ENCODE results near the gene SNX10. TPM values are rescaled to one million over a fixed set of nuclear protein-coding genes. Genes with fewer than 3 reads are reported as not detected.

The SNX10 gene
- total RNA-seq, 1 donor from 2014 or later: 4.7 TPM

- peaks cover 3% of the 10 kb centered on the region for H3K36me3 Mint-ChIP-seq
- peak overlapping the region; percentile 94 for H3K27ac Mint-ChIP-seq
Observed at GRCh38 chr7:26370011-26370410, 78.3 kb downstream of the SNX10 start.

DNA sequence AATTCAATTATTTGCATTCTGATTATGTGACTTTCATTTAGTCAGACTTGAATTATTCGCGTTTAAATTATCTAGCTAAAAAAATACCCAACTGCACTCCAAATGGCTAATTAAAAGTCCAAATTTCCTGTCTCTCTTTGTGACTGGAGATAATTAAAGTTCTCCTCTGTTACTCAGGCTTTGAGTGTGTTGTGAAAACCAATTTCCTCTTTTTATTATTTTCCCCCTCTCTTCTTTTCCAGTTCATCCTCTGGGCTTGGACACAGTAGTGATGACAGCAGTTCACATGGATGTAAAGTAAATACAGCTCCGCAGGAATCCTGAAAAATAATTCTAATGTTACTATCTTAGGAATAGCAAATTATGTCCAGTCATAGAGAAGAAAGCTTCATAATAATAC is 80.6 kb downstream of the SNX10 start:
- Mint-ChIP-seq H3K4me3 (peak overlapping the region; percentile 72), H3K36me3 (peaks cover 3% of the 10 kb centered on the region)

More at GRCh38 chr7:26370011-26370410, 78.3 kb downstream of the SNX10 start:
- DNase-seq (ENCODE audit: low spot score in 2 of 2, unreplicated experiment in 2 of 2): no peak
- Mint-ChIP-seq H3K27me3 (ENCODE audit: low read depth) (no peaks in the 10 kb centered on the region), H3K4me1 (peaks cover 58% of the 10 kb centered on the region), H3K9me3 (no peaks in the 10 kb centered on the region), H3K4me3 (peak overlapping the region; percentile 37)
- TF ChIP-seq, protein P1, sequence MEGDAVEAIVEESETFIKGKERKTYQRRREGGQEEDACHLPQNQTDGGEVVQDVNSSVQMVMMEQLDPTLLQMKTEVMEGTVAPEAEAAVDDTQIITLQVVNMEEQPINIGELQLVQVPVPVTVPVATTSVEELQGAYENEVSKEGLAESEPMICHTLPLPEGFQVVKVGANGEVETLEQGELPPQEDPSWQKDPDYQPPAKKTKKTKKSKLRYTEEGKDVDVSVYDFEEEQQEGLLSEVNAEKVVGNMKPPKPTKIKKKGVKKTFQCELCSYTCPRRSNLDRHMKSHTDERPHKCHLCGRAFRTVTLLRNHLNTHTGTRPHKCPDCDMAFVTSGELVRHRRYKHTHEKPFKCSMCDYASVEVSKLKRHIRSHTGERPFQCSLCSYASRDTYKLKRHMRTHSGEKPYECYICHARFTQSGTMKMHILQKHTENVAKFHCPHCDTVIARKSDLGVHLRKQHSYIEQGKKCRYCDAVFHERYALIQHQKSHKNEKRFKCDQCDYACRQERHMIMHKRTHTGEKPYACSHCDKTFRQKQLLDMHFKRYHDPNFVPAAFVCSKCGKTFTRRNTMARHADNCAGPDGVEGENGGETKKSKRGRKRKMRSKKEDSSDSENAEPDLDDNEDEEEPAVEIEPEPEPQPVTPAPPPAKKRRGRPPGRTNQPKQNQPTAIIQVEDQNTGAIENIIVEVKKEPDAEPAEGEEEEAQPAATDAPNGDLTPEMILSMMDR (IDR thresholded peaks at IDR 0.05; ENCODE audit: unreplicated experiment): no peak

DNA sequence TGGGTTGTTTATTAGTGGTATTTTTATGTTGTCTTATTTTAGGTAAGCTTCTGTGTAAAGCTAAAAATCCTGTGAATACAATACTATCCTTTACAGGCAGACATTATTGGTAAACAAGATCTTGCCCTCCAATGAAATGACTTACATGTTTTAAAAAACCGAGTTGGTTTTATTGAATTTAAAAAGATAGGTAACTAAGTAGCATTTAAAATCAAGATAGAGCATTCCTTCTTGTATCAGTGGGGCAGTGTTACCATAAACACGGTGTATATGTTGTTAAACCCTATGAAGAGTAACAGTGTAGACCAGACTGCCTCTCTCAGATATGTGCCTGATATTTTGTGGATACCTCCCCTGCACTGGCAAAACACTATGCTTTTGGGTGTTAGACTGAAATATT is 81.0 kb downstream of the SNX10 start:
- peaks cover 55% of the 10 kb centered on the region for H3K4me1 Mint-ChIP-seq
- H3K9me3 Mint-ChIP-seq: no peaks in the 10 kb centered on the region
- H3K27me3 Mint-ChIP-seq (ENCODE audit: low read depth): no peaks in the 10 kb centered on the region
- H3K36me3 Mint-ChIP-seq: peaks cover 3% of the 10 kb centered on the region
- H3K4me3 Mint-ChIP-seq: peak overlapping the region; percentile 72
- TF ChIP-seq, protein P1 (IDR thresholded peaks at IDR 0.05; ENCODE audit: unreplicated experiment): no peak
- no peak for DNase-seq (ENCODE audit: low spot score in 2 of 2, unreplicated experiment in 2 of 2)
- H3K27ac Mint-ChIP-seq: peak overlapping the region; percentile 89

More for the DNA sequence above, 80.6 kb downstream of the SNX10 start:
- TF ChIP-seq, protein P1 (IDR thresholded peaks at IDR 0.05; ENCODE audit: unreplicated experiment): no peak
- Mint-ChIP-seq H3K4me1 (peaks cover 53% of the 10 kb centered on the region), H3K27me3 (ENCODE audit: low read depth) (no peaks in the 10 kb centered on the region), H3K9me3 (no peaks in the 10 kb centered on the region), H3K27ac (peak overlapping the region; percentile 89)
- no peak for DNase-seq (ENCODE audit: low spot score in 2 of 2, unreplicated experiment in 2 of 2)

GRCh38 chr7:26374647-26375373 is 83.1 kb downstream of the SNX10 start:
- Mint-ChIP-seq H3K27ac (peak overlapping the region; percentile 98), H3K36me3 (peaks cover 3% of the 10 kb centered on the region), H3K4me3 (peak overlapping the region; percentile 84), H3K4me1 (peaks cover 64% of the 10 kb centered on the region), H3K9me3 (no peaks in the 10 kb centered on the region), H3K27me3 (ENCODE audit: low read depth) (no peaks in the 10 kb centered on the region)
- no peak for DNase-seq (ENCODE audit: low spot score in 2 of 2, unreplicated experiment in 2 of 2)
- TF ChIP-seq, protein P1 (IDR thresholded peaks at IDR 0.05; ENCODE audit: unreplicated experiment): no peak

DNA sequence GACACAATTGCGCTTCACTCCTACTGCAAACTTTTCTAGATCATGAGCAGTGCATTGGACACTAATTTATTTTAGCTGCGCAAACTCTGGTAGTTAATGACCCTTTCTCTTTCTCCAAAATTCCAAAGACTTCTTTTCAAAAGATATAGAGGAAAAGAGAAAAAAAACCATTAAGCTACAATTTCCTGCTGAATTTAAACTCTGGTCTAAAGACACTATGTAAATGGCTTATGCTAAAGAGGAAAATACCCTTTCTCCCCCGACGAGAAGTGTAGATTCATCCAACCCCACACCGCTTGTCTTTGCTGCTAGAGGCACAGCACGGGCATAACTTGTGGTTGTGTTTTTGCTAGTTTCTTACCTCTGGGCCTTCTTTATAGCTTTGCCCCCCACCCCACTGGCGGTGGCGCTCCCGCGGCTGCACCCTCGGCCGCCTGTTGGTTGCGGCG is 84.1 kb downstream of the SNX10 start:
- H3K9me3 Mint-ChIP-seq: no peaks in the 10 kb centered on the region
- no peaks in the 10 kb centered on the region for H3K27me3 Mint-ChIP-seq (ENCODE audit: low read depth)
- TF ChIP-seq, protein P1 (IDR thresholded peaks at IDR 0.05; ENCODE audit: unreplicated experiment): no peak
- H3K36me3 Mint-ChIP-seq: peaks cover 3% of the 10 kb centered on the region
- H3K4me1 Mint-ChIP-seq: peaks cover 60% of the 10 kb centered on the region
- DNase-seq (ENCODE audit: low spot score in 2 of 2, unreplicated experiment in 2 of 2): no peak
- peak overlapping the region; percentile 84 for H3K4me3 Mint-ChIP-seq
- H3K27ac Mint-ChIP-seq: peak overlapping the region; percentile 98

Data from mesothelial cell of epicardium (in vitro differentiated cells).